Suppressor macrophage treated with lipopolysaccharide for 4 hours (primary cell): ENCODE data around the gene SLC7A9.
"Not testable (repeated sequence)": the region's sequence is repeated elsewhere in the genome, so short reads cannot be mapped to it uniquely, and the experiment has no call there.

Experiments used
- DNase-seq: peaks from one replicate; pipeline ENCODE4 v3.0.0-alpha.2; 2020

The SLC7A9 gene

GRCh38 chr19:32863301-32863700 is 6.3 kb downstream of the SLC7A9 start:
- DNase-seq, result no peak

GRCh38 chr19:32862741-32863140 is 6.8 kb downstream of the SLC7A9 start:
- DNase-seq, result no peak

DNA sequence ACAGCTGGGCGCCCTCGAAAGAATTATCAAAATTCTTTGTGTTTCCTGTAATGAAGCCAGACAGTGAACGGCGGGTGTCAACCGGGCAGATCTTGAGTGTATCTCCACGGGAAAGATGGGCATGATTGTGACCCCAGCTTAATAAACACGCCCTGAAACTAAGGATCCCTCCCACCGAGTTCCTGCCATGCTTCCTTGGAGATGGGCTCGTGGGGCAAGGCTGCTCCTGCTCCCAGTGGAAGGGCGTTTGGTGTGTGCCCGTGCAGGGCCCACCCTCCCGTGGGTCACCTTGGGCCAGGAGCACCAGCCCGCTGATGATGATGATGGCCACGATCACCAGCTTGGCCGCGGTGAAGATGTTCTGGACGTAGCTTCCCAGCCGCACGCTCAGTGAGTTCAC is 7.4 kb downstream of the SLC7A9 start:
- DNase-seq, result no peak

DNA sequence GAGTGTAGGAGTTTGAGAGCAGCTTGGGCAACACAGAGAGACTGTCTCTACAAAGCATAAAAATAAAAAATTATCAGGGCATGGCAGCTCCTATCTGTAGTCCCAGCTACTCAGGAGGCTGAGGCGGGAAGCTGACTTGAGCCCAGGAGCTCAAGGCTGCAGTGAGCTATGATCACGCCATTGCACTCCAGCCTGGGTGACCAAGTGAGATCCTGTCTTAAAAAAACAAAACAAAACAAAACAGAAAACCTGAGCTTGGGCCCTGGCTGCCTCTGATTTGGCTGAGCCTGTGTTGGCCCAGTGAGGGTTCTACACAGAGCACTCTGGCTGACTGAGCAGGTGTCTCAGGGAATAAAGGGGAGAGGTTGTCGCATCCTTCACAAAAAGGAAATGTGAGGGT is 8.0 kb downstream of the SLC7A9 start:
- DNase-seq, result no peak

DNA sequence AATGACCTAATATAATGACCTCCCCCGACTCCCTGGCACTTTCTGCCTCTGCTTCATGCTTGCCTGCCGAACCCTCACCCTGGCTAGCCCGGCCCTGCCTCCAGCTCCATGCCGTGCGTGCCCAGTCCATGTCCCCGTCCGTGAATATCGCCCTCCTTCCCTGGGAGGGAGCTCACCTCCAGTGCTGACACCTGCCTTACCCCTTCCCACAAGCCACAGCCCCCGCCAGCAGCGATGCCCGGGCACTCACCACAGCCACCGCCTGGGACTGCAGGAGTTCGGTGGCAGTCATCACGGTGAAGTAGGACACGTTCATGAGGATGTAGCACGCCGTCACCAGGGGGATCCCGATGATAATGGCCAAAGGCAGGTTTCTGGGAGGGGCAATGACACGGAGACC is 10.0 kb downstream of the SLC7A9 start:
- no peak for DNase-seq

DNA sequence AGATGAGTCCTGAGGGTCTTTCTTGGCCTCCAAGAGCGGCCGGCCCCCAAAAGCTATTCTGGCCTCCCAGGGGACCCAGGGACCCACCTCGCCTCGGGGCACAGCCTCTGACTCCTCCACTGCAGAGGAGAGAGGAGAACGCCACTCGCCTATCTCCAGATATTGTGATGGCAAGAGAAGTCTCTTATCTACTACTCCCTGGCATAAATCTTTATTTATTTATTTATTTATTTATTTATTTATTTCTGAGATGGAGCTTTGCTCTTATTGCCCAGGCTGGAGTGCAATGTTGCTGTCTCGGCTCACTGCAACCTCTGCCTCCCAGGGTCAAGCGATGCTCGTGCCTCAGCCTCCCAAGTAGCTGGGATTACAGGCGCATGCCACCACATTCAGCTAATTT is 11.0 kb downstream of the SLC7A9 start:
- DNase-seq, result no peak

DNA sequence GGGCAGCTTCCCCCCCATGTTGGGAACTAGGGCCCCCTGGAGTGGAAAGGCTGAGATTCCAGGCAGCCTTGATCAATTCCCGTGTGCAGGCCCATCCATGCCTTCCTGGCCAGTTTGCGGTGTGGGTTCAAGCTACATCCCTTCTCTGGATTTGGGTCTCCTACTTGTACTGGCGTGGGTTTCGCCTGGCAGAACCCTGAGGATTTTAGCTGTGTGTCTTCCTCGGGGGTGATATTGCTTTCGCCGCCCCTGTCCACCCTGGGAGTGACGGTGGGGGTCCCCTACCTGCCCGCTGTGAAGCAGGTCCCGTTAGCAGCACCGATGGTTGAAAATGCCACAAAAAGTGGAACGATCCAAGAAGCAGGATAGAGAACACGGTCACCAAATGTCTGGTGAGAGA is 11.4 kb downstream of the SLC7A9 start:
- no peak for DNase-seq

DNA sequence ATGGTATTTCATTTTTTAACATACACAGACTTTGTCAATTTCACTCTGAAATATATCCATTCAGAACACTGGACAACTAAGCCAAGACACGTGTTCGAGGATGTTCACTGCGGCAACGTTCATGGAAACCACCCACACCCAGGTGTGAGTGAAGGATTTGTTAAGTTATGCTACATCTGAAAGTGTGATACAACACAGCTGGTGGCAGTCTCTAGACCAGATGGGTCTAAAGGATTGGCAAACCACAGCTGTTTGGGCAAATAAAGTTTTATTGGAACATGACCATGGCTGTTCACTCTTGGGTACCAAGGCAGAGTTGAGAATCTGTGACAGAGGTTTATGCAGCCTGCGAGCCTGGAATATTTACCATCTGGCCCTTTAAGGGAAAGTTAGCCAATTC is 12.0 kb downstream of the SLC7A9 start:
- no peak for DNase-seq

DNA sequence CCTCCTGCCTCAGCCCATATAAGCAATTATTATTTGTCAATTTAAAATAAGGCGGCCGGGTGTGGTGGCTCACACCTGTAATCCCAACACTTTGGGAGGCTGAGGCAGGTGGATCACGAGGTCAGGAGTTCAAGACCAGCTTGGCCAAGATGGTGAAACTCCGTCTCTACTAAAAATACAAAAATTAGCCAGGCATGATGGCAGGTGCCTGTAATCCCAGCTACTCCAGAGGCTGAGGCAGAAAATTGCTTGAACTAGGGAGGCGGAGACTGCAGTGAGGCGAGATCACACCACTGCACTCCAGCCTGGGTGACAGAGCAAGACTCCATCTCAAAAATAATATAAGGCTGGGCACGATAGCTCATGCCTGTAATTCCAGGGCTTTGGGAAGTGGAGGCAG is 12.7 kb downstream of the SLC7A9 start:
- not testable (repeated sequence) for DNase-seq

GRCh38 chr19:32852216-32852615 is 17.4 kb downstream of the SLC7A9 start:
- no peak for DNase-seq

GRCh38 chr19:32848035-32848434 is 21.5 kb downstream of the SLC7A9 start:
- DNase-seq, result not testable (repeated sequence)

DNA sequence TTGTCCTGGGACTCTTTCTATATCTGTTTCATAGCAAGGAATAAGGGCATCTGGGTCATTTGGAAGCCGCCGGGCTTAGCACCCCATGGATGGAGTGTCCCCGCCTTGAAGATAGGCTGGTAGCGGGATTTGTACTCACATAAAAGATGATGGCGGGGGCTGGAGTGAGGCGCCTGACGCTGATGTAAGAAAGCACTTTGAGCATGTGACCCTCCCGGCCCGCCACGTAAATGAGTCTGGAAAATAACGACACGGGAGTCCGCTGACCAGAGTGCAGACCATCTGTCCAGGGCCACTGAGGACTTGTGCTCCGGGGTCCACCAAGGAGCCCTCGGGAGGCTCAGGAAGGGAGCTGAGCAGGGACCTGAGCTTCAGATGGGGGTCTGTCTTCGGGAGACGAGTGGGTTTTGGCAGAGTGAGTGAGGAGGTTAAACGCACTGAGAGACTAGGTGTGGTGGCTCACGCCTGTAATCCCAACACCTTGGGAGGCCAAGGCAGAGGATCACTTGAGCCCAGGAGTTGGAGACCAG is 25.8 kb downstream of the SLC7A9 start:
- no peak for DNase-seq

DNA sequence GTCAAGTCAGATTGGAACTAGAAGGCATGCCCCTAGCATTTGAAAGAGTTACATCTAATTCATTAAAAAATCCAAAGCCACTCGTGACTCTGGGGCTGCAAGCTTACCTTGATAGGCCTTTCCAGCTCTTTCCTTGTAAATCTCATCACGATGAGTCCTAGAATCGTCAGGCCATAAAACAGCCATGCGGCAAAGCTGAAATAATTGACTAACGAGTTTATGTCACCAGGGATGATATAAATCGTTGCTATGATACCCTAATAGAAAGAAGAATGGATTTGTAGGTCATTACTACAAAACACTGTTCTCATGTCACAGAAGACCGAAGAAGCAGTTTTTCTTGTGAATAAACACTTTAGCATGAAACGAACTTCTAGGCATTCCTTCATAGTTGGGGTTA is 27.5 kb downstream of the SLC7A9 start:
- no peak for DNase-seq

GRCh38 chr19:32837531-32837930 is 32.0 kb downstream of the SLC7A9 start:
- DNase-seq, result no peak

- not testable (repeated sequence) for DNase-seq
Measured at GRCh38 chr19:32833388-32833787, 36.2 kb downstream of the SLC7A9 start.

DNA sequence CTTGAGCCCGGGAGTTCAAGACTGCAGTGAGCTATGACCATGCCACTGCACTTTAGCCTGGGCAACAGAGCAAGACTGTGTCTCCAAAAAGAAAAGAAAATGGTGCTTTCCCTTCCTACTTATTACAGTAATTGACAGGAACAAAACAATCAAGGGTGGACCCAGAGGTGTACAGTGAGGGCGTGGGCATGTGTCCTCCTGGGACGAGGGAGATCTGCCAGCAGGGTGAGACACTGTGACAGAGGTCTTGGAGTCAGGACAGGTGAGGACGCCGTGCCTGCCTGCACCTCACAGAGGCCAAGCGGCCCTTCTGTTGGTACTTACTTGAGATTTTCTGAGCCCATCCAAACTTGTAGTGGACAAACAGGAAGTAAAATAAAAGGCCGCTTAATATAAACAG is 36.7 kb downstream of the SLC7A9 start:
- DNase-seq, result not testable (repeated sequence)

- not testable (repeated sequence) for DNase-seq
Measured at GRCh38 chr19:32832094-32832493, 37.5 kb downstream of the SLC7A9 start.

DNA sequence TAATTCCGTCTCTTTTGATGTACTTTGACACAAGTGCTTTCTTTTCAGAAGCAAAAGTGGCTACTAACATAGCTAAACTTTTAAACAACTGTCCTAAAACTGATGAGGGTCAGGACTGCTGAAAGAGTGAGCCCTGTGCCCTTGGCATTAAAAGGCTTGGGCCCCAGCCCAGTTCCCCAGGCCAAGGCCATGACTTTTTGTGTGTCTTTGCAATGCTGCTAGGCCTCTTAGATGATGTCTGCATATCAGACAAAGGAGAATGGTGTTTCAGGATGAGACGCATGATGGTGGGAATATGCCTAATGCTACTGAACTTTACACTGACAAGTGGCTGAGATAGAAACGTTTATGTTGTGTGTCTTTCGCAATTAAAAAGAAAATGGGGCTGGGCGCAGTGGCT is 38.0 kb downstream of the SLC7A9 start:
- DNase-seq, result no peak

GRCh38 chr19:32830231-32831014 is 39.1 kb downstream of the SLC7A9 start:
- DNase-seq, result no peak

- DNase-seq, result no peak
Measured at GRCh38 chr19:32829345-32829896, 40.1 kb downstream of the SLC7A9 start.

DNA sequence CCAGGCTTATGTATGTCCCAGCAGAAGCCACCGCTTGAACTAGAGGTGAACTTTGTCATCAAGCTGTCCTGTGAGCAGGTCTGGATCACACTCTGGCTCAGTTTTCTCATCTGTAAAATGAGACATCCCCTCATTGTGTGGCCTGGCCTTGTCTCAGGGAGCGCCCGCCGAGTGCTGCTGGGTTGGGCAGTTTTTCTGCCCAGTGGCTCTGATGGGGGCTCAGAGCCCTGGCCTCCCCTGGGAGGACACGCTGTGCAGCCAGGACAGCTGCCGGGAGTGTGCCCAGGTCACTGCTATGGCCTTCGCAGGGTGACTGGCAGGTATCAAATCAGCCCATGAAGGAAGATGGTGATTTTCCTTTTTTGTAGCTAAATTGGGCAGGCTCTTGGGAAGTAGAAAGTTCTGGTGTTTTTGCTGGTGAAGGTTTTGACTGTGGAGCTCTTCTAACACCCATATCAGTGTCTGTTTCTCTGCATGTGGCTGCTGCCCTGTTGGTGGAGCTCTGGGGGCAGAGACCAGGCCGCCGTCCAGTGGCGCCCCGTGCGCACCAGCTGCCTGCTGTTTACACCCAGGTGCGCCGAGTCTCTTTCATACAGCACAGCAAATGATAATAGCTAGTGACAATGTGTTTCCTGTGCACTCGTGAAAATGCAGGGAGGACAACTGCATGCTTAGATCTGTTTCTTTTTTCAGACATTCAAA is 40.8 kb downstream of the SLC7A9 start:
- DNase-seq, result no peak

DNA sequence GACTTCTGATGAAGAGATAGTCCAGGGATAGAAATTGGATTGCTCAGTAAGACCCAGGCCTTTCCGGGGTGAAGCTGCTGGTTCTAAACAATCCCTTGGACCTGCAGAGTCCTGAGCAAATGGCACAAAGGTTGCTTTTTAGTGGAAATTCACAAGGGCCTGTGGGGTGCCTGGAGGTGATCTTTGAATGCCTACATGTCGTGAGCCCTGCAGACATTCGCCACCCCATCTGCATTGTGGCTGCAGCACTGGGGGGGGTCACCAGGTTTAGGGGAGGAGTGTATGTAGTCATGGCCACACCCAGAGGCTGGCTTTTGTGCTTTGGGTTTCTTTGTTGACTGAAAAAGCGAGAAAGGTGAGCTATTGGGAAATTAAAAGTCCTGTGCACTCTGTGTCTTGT is 41.4 kb downstream of the SLC7A9 start:
- DNase-seq, result no peak

- DNase-seq, result no peak
Measured at GRCh38 chr19:32824916-32825608, 44.5 kb downstream of the SLC7A9 start.
